ENCODE measurements around the gene RNF121. TPM values are rescaled to one million over a fixed set of nuclear protein-coding genes. Genes with fewer than 3 reads are reported as not detected.

Gene RNF121
- total and polyA plus RNA-seq, 2 donors (not counting 1 experiment from before 2014, with no cell fraction given), result 31.7 to 56.0 TPM

- 97% methylated on average over 3 of the region's 8 CpGs for WGBS (ENCODE audit: insufficient coverage)
- no peaks in the 10 kb centered on the region for H3K9me3 ChIP-seq (ENCODE audit: control extremely low read depth in 1 of 3, control insufficient read depth in 2 of 3, insufficient read depth in 1 of 3, low read length in 2 of 3)
- peaks cover 15% of the 10 kb centered on the region for H3K79me2 ChIP-seq (ENCODE audit: control insufficient read depth, insufficient read depth, low read length)
- Mint-ChIP-seq H3K27ac (peak overlapping the region; percentile 95), H3K27me3 (no peaks in the 10 kb centered on the region), H3K9me3 (ENCODE audit: insufficient read depth) (no peaks in the 10 kb centered on the region), H3K4me3 (no peak overlapping the region), H3K4me1 (peaks cover 40% of the 10 kb centered on the region)
- no peaks in the 10 kb centered on the region for H3K27me3 ChIP-seq (replicated peaks in 1 of 4; ENCODE audit: control extremely low read depth in 1 of 4, control insufficient read depth in 3 of 4, insufficient read depth in 4 of 4, low read length in 3 of 4)
- peak overlapping the region; percentile 61 for H3K9ac ChIP-seq (ENCODE audit: low read length)
- H2AFZ ChIP-seq (ENCODE audit: insufficient read depth, low read depth, low read length, poor library complexity, severe bottlenecking), result no peak overlapping the region
- no peak for DNase-seq
- no peak for ATAC-seq (ENCODE audit: low read depth)
- no peaks in the 10 kb centered on the region for H4K20me1 ChIP-seq (ENCODE audit: control insufficient read depth, insufficient read depth, low read length, poor library complexity, severe bottlenecking)
- peaks cover 18 to 40% of the 10 kb centered on the region in 2 donors for H3K4me1 ChIP-seq (ENCODE audit: control insufficient read depth in 2 of 2, insufficient read depth in 2 of 2, low read length in 2 of 2)
- TF ChIP-seq EZH2 (IDR thresholded peaks at IDR 0.05; ENCODE audit: borderline replicate concordance, insufficient read depth, low read depth, low read length, poor library complexity, severe bottlenecking) (no peak), CTCF (IDR thresholded peaks at IDR 0.05) (no peak)
- POLR2A ChIA-PET, result no interaction called here
- H3K27ac ChIP-seq (ENCODE audit: low read length in 2 of 2), result no peak overlapping the region
- peak overlapping the region; percentile 72 for H3K4me2 ChIP-seq (replicated peaks; ENCODE audit: low read depth, low read length, poor library complexity, severe bottlenecking)
- intact Hi-C loops (cut with micrococcal nuclease), result no loop called here
- H3K4me3 ChIP-seq (ENCODE audit: control extremely low read depth in 1 of 5, extremely low read depth in 1 of 5, insufficient read depth in 1 of 5, low read depth in 2 of 5, low read length in 4 of 5), result peak overlapping the region in 3 of 5 experiments; percentile 50 to 62 (median 51)
- H3K36me3 ChIP-seq (replicated peaks in 1 of 2; ENCODE audit: control extremely low read depth in 1 of 2, control insufficient read depth in 1 of 2, extremely low read depth in 1 of 2, insufficient read depth in 2 of 2, low read length in 1 of 2), result peaks cover 0 to 42% of the 10 kb centered on the region in 2 experiments
- CTCF ChIA-PET, result interaction anchor here (1.2 to 2.8 kb wide), 5 partner anchors 11 to 91 kb away, joined by 3 to 17 read pairs (median 5); no protein-coding TSS in a partner anchor
Measured at GRCh38 chr11:71999798-72000197, 71.0 kb downstream of the RNF121 start.

GRCh38 chr11:72000202-72000867, 71.5 kb downstream of the RNF121 start:
- H2AFZ ChIP-seq (ENCODE audit: insufficient read depth, low read depth, low read length, poor library complexity, severe bottlenecking), result no peak overlapping the region
- DNase-seq, result no peak
- H3K27ac ChIP-seq (ENCODE audit: low read length in 2 of 2), result no peak overlapping the region
- 98% methylated on average over 10 of the region's 10 CpGs for WGBS (ENCODE audit: insufficient coverage)
- Mint-ChIP-seq H3K4me3 (no peak overlapping the region), H3K4me1 (peaks cover 40% of the 10 kb centered on the region), H3K9me3 (ENCODE audit: insufficient read depth) (no peaks in the 10 kb centered on the region), H3K27ac (peak overlapping the region; percentile 32), H3K27me3 (no peaks in the 10 kb centered on the region)
- peaks cover 15% of the 10 kb centered on the region for H3K79me2 ChIP-seq (ENCODE audit: control insufficient read depth, insufficient read depth, low read length)
- no peak overlapping the region for H3K9ac ChIP-seq (ENCODE audit: low read length)
- TF ChIP-seq CTCF (IDR thresholded peaks at IDR 0.05) (no peak), EZH2 (IDR thresholded peaks at IDR 0.05; ENCODE audit: borderline replicate concordance, insufficient read depth, low read depth, low read length, poor library complexity, severe bottlenecking) (no peak)
- CTCF ChIA-PET, result interaction anchor here (1.5 to 2.8 kb wide), 3 partner anchors 8 to 23 kb away, joined by 4 to 17 read pairs (median 7); no protein-coding TSS in a partner anchor
- intact Hi-C loops (cut with micrococcal nuclease), result no loop called here
- no peak overlapping the region for H3K4me3 ChIP-seq (ENCODE audit: control extremely low read depth in 1 of 5, extremely low read depth in 1 of 5, insufficient read depth in 1 of 5, low read depth in 2 of 5, low read length in 4 of 5)
- no peak for ATAC-seq (ENCODE audit: low read depth)
- H3K36me3 ChIP-seq (replicated peaks in 1 of 2; ENCODE audit: control extremely low read depth in 1 of 2, control insufficient read depth in 1 of 2, extremely low read depth in 1 of 2, insufficient read depth in 2 of 2, low read length in 1 of 2), result peaks cover 0 to 47% of the 10 kb centered on the region in 2 experiments
- peaks cover 18 to 38% of the 10 kb centered on the region in 2 donors for H3K4me1 ChIP-seq (ENCODE audit: control insufficient read depth in 2 of 2, insufficient read depth in 2 of 2, low read length in 2 of 2)
- H4K20me1 ChIP-seq (ENCODE audit: control insufficient read depth, insufficient read depth, low read length, poor library complexity, severe bottlenecking), result peaks cover 5% of the 10 kb centered on the region
- peak overlapping the region; percentile 72 for H3K4me2 ChIP-seq (replicated peaks; ENCODE audit: low read depth, low read length, poor library complexity, severe bottlenecking)
- POLR2A ChIA-PET, result no interaction called here
- H3K27me3 ChIP-seq (replicated peaks in 1 of 4; ENCODE audit: control extremely low read depth in 1 of 4, control insufficient read depth in 3 of 4, insufficient read depth in 4 of 4, low read length in 3 of 4), result no peaks in the 10 kb centered on the region
- H3K9me3 ChIP-seq (ENCODE audit: control extremely low read depth in 1 of 3, control insufficient read depth in 2 of 3, insufficient read depth in 1 of 3, low read length in 2 of 3), result no peaks in the 10 kb centered on the region
